GM23338 (cell line): ENCODE data around the gene ZKSCAN4. TPM values are rescaled to one million over a fixed set of nuclear protein-coding genes. Genes with fewer than 3 reads are reported as not detected.

Source experiments
- ATAC-seq: fragments of 200-7000 bp; cut with Tn5 transposase; 3 replicates; pipeline ENCODE4 v1.9.1; 2020
- DNase-seq: peaks from one replicate; pipeline ENCODE4 v3.0.0-alpha.2; 2015; ENCODE audit warnings: low spot score
- H2AFZ ChIP-seq: fragments of 200-600 bp; sonication (generic); 2 replicates; pipeline ENCODE4 v1.8.0; 2016; ENCODE audit warnings: antibody characterized with exemption, mild to moderate bottlenecking, moderate library complexity
- H3F3A ChIP-seq: fragments of 200-600 bp; sonication (generic); replicated peaks from 2 replicates; pipeline ENCODE4 v1.8.0; 2017; ENCODE audit warnings: antibody characterized with exemption, mixed run types, low read depth
- H3K27ac ChIP-seq: fragments of 200-600 bp; sonication (generic); 2 replicates; pipeline ENCODE4 v1.6.1; 2016; ENCODE audit warnings: low read depth
- H3K27me3 ChIP-seq: fragments of 200-600 bp; sonication (generic); 2 replicates; pipeline ENCODE4 v1.8.0; 2016; ENCODE audit warnings: mild to moderate bottlenecking, mixed run types, moderate library complexity; ENCODE audit not compliant: insufficient read depth
- H3K36me3 ChIP-seq: fragments of 200-600 bp; sonication (generic); 2 replicates; pipeline ENCODE4 v1.8.0; 2016; ENCODE audit warnings: mild to moderate bottlenecking; ENCODE audit not compliant: insufficient read depth
- H3K4me1 ChIP-seq: fragments of 200-600 bp; sonication (generic); 2 replicates; pipeline ENCODE4 v1.8.0; 2016; ENCODE audit warnings: mild to moderate bottlenecking, moderate library complexity; ENCODE audit not compliant: insufficient read depth
- H3K4me2 ChIP-seq: fragments of 200-600 bp; sonication (generic); 2 replicates; pipeline ENCODE4 v1.7.1; 2017; ENCODE audit warnings: mixed run types
- H3K4me3 ChIP-seq: fragments of 200-600 bp; sonication (generic); 2 replicates; pipeline ENCODE4 v1.6.1; 2016; ENCODE audit warnings: mixed run types
- H3K79me2 ChIP-seq: fragments of 200-600 bp; sonication (generic); replicated peaks from 2 replicates; pipeline ENCODE4 v1.8.0; 2017; ENCODE audit warnings: mild to moderate bottlenecking; ENCODE audit not compliant: insufficient read depth
- H3K9me2 ChIP-seq: fragments of 200-600 bp; sonication (generic); 2 replicates; pipeline ENCODE4 v1.8.0; 2017; ENCODE audit not compliant: insufficient read depth
- H4K20me1 ChIP-seq: fragments of 200-600 bp; sonication (generic); replicated peaks from 2 replicates; pipeline ENCODE4 v1.8.0; 2017; ENCODE audit warnings: mild to moderate bottlenecking; ENCODE audit not compliant: insufficient read depth
- H3K27ac Mint-ChIP-seq: 2 replicates; pipeline ENCODE4 v1.8.0; 2020; ENCODE audit warnings: inconsistent platforms, mild to moderate bottlenecking, moderate library complexity, mixed read lengths
- H3K27me3 Mint-ChIP-seq: 3 replicates; pipeline ENCODE4 v1.8.0; 2022; ENCODE audit warnings: low read depth, mild to moderate bottlenecking, moderate library complexity, mixed read lengths, inconsistent platforms; ENCODE audit not compliant: insufficient read depth, poor library complexity
- H3K36me3 Mint-ChIP-seq: 3 replicates; pipeline ENCODE4 v1.8.0; 2021; ENCODE audit warnings: low read depth, mild to moderate bottlenecking, inconsistent platforms, moderate library complexity, mixed read lengths
- H3K4me1 Mint-ChIP-seq: 3 replicates; pipeline ENCODE4 v1.8.0; 2020; ENCODE audit warnings: mild to moderate bottlenecking, inconsistent platforms, mixed read lengths
- H3K4me3 Mint-ChIP-seq: 3 replicates; pipeline ENCODE4 v1.8.0; 2021; ENCODE audit warnings: moderate library complexity, mild to moderate bottlenecking, inconsistent platforms, mixed read lengths
- H3K9me3 Mint-ChIP-seq: 3 replicates; pipeline ENCODE4 v1.8.0; 2020; ENCODE audit warnings: moderate library complexity, mild to moderate bottlenecking, inconsistent platforms, mixed read lengths
- CREB1 ChIP-seq: fragments of 250-450 bp; sonication (Bioruptor Pico); IDR thresholded peaks from 2 replicates; pipeline ENCODE4 v1.5.0; 2020; ENCODE audit warnings: low read depth, mild to moderate bottlenecking, moderate library complexity
- EZH2 ChIP-seq: fragments of 200-600 bp; sonication (generic); IDR thresholded peaks from one replicate; pipeline ENCODE4 v1.8.0; 2017; ENCODE audit warnings: antibody characterized with exemption, mild to moderate bottlenecking, low read depth; ENCODE audit not compliant: unreplicated experiment
- EZH2phosphoT487 ChIP-seq: fragments of 200-600 bp; sonication (generic); IDR thresholded peaks from one replicate; pipeline ENCODE4 v1.8.1; 2018; ENCODE audit warnings: antibody characterized with exemption; ENCODE audit not compliant: unreplicated experiment
- JUNB ChIP-seq: IDR thresholded peaks from one replicate; pipeline ENCODE4 v1.6.1; 2016; ENCODE audit warnings: antibody characterized with exemption; ENCODE audit not compliant: unreplicated experiment
- POLR2AphosphoS5 ChIP-seq: IDR thresholded peaks from 2 replicates; pipeline ENCODE4 v1.6.1; 2016; ENCODE audit warnings: antibody characterized with exemption, low read depth
- STAT1 ChIP-seq: IDR thresholded peaks from one replicate; pipeline ENCODE4 v1.6.1; 2016; ENCODE audit warnings: antibody characterized with exemption; ENCODE audit not compliant: unreplicated experiment
- ZNF114 ChIP-seq: fragments of 250-450 bp; sonication (Bioruptor Pico); IDR thresholded peaks from 2 replicates; pipeline ENCODE4 v1.5.0; 2020; ENCODE audit warnings: mild to moderate bottlenecking, moderate library complexity
- ZNF331 ChIP-seq: fragments of 250-450 bp; sonication (Bioruptor Pico); IDR thresholded peaks from 2 replicates; pipeline ENCODE4 v1.5.0; 2020; ENCODE audit warnings: low read depth, mild to moderate bottlenecking, moderate library complexity
- polyA plus RNA-seq: library from polyadenylated mRNA; unstranded; fragments of >200 nt; fragmentation: Nextera tagmentation; extraction: Ambion mirVana; gene quantifications from 2 replicates; pipeline ENCODE4 v1.2.1, GENCODE V29; 2016
- total RNA-seq: library from RNA; depleted of rRNA; stranded (reverse); fragments of >200 nt; shearing (Covaris generic); gene quantifications from 2 replicates; pipeline ENCODE4 v1.2.3, GENCODE V29; 2014
- TF ChIP-seq, protein P1 (sequence below), 2 experiments: fragments of 200-600 bp in 1 of 2; sonication (generic) in 1 of 2; conservative IDR thresholded peaks; 2 replicates each; pipeline versions ENCODE4 v1.5.1 to v1.6.1; 2016 to 2017; ENCODE audit warnings: antibody characterized with exemption in 2 of 2, low read depth in 2 of 2, mild to moderate bottlenecking in 2 of 2, moderate library complexity in 1 of 2
- TF ChIP-seq, protein P2 (sequence below): IDR thresholded peaks from 2 replicates; pipeline ENCODE4 v1.6.1; 2016; ENCODE audit warnings: antibody characterized with exemption

ZKSCAN4 gene
- total and polyA plus RNA-seq, 2 experiments from 2014 or later: 2.8 to 5.9 TPM

DNA sequence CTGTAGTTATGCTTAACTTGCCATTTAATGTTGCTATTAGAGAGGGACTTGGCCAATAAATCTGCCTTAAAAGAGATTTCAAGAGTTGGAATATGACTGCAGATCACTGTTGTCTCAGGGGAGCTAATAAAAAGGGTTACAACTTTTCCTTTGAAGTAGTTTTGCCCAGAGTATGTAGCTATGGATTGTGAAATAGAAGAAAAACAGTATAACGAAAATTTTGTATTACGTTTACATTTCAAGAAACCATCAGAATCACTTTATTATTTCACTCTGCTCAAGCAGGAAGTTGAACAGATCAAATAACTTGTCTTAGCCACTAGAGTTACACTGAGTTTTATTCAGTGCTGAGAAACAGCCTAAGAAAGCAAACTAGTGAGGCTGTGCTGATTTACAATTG, 11.9 kb upstream of the ZKSCAN4 start:
- Histone ChIP-seq H2AFZ (no peak overlapping the region), H3K36me3 (no peaks in the 10 kb centered on the region), H3K79me2 (peaks cover 16% of the 10 kb centered on the region), H3K4me2 (no peak overlapping the region), H3F3A (peaks cover 3% of the 10 kb centered on the region; the same call in 1 of the 2 replicates), H3K4me3 (no peak overlapping the region), H3K9me2 (no peaks in the 10 kb centered on the region), H3K27me3 (peaks cover 52% of the 10 kb centered on the region), H4K20me1 (no peaks in the 10 kb centered on the region), H3K4me1 (no peaks in the 10 kb centered on the region), H3K27ac (no peak overlapping the region)
- TF ChIP-seq, protein P1, sequence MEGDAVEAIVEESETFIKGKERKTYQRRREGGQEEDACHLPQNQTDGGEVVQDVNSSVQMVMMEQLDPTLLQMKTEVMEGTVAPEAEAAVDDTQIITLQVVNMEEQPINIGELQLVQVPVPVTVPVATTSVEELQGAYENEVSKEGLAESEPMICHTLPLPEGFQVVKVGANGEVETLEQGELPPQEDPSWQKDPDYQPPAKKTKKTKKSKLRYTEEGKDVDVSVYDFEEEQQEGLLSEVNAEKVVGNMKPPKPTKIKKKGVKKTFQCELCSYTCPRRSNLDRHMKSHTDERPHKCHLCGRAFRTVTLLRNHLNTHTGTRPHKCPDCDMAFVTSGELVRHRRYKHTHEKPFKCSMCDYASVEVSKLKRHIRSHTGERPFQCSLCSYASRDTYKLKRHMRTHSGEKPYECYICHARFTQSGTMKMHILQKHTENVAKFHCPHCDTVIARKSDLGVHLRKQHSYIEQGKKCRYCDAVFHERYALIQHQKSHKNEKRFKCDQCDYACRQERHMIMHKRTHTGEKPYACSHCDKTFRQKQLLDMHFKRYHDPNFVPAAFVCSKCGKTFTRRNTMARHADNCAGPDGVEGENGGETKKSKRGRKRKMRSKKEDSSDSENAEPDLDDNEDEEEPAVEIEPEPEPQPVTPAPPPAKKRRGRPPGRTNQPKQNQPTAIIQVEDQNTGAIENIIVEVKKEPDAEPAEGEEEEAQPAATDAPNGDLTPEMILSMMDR (conservative IDR thresholded peaks at IDR 0.05; ENCODE audit: low read depth in 2 of 2): no peak
- TF ChIP-seq POLR2AphosphoS5 (no peak), JUNB (no peak), ZNF114 (no peak)
- no peak for DNase-seq
- H3K9me3 Mint-ChIP-seq: peaks cover 5% of the 10 kb centered on the region; the same call in 2 of the 3 replicates
- peaks cover 15% of the 10 kb centered on the region for H3K27me3 Mint-ChIP-seq
- H3K4me1 Mint-ChIP-seq: no peaks in the 10 kb centered on the region; the same call in 1 of the 3 replicates
- no peak overlapping the region for H3K4me3 Mint-ChIP-seq
- H3K27ac Mint-ChIP-seq: no peak overlapping the region
- H3K36me3 Mint-ChIP-seq: no peaks in the 10 kb centered on the region
- ATAC-seq: no peak

DNA sequence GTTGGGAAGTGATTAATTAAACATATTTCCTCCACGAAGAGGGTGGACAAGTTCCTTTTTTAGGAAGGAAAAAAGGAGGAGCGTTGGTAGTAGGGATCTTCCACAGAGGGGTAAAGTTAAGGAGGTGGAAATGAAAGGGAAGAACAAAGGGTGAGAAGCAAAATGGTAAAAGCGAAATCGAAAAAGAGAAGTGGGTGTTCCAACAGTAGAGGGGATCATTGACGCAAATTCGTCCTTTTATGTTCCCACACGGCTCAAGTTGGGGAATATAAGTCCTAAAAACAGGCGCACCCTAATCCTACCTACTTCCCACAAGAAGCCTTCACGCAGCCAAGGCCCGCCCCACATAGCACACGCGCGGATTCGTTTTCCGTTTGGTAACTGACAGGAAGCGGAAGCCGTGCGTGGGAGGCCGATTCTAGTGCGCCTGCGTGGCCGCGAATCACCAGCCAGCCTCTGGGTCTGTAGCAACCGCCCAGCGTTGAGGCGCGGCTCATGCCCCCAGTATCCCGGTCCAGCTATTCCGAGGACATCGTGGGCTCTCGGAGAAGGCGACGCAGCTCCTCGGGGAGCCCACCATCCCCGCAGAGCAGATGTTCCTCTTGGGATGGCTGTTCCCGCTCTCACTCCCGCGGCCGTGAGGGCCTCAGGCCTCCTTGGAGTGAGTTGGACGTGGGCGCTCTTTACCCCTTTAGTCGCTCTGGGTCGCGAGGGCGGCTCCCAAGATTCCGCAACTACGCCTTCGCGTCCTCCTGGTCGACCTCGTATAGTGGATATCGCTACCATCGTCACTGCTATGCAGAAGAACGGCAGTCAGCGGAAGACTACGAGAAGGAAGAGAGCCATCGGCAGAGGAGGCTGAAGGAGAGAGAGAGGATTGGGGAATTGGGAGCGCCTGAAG, 7.1 kb upstream of the ZKSCAN4 start, which contains the start of gene NKAPL:
NKAPL (plus strand) TSS at position 421 of the 901 bp plus-strand sequence; CDS start at position 496, 75 bp downstream.
- DNase-seq: peak; percentile 61
- peaks cover 24% of the 10 kb centered on the region for H3K27me3 Mint-ChIP-seq
- peak within 1 kb of the TSS; percentile 63 for H3K4me3 ChIP-seq

GRCh38 chr6:28257042-28257441, 5.0 kb upstream of the ZKSCAN4 start:
- peaks cover 27% of the 10 kb centered on the region for H3K27me3 Mint-ChIP-seq
- no peak for ATAC-seq
- TF ChIP-seq EZH2phosphoT487 (no peak), POLR2AphosphoS5 (no peak), CREB1 (CRISPR knock-in tag) (no peak), EZH2 (no peak), ZNF331 (CRISPR knock-in tag) (no peak)
- TF ChIP-seq, protein P2, sequence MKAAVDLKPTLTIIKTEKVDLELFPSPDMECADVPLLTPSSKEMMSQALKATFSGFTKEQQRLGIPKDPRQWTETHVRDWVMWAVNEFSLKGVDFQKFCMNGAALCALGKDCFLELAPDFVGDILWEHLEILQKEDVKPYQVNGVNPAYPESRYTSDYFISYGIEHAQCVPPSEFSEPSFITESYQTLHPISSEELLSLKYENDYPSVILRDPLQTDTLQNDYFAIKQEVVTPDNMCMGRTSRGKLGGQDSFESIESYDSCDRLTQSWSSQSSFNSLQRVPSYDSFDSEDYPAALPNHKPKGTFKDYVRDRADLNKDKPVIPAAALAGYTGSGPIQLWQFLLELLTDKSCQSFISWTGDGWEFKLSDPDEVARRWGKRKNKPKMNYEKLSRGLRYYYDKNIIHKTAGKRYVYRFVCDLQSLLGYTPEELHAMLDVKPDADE: no peak

More for the DNA sequence above, 7.1 kb upstream of the ZKSCAN4 start, which contains the start of gene NKAPL:
- H2AFZ ChIP-seq: peak within 1 kb of the TSS; percentile 99
- H3K36me3 ChIP-seq: no peaks in the 10 kb centered on the region
- peak within 1 kb of the TSS; percentile 81 for H3K4me2 ChIP-seq
- no peaks in the 10 kb centered on the region for H4K20me1 ChIP-seq
- no peaks in the 10 kb centered on the region for H3F3A ChIP-seq
- Mint-ChIP-seq H3K4me1 (no peaks in the 10 kb centered on the region; the same call in 2 of the 3 replicates), H3K9me3 (peaks cover 5% of the 10 kb centered on the region; the same call in 2 of the 3 replicates), H3K4me3 (peak within 1 kb of the TSS; percentile 59), H3K27ac (no peak within 1 kb of the TSS), H3K36me3 (no peaks in the 10 kb centered on the region)
- H3K9me2 ChIP-seq: no peaks in the 10 kb centered on the region
- H3K79me2 ChIP-seq: no peaks in the 10 kb centered on the region
- no peak within 1 kb of the TSS for H3K27ac ChIP-seq
- H3K27me3 ChIP-seq: peaks cover 70% of the 10 kb centered on the region
- no peaks in the 10 kb centered on the region for H3K4me1 ChIP-seq
- ATAC-seq: peak; percentile 88
- no peak for TF ChIP-seq STAT1
- TF ChIP-seq POLR2AphosphoS5: peak; percentile 44; the same call in 1 of the 2 replicates

More at GRCh38 chr6:28257042-28257441, 5.0 kb upstream of the ZKSCAN4 start:
- H3K4me2 ChIP-seq: no peak overlapping the region
- peaks cover 5% of the 10 kb centered on the region for H3K4me1 Mint-ChIP-seq
- H3K4me3 ChIP-seq: no peak overlapping the region
- peaks cover 54% of the 10 kb centered on the region for H3K27me3 ChIP-seq
- no peak overlapping the region for H3K27ac Mint-ChIP-seq
- no peaks in the 10 kb centered on the region for H3K79me2 ChIP-seq
- H3K9me3 Mint-ChIP-seq: peaks cover 5% of the 10 kb centered on the region; the same call in 2 of the 3 replicates
- H4K20me1 ChIP-seq: no peaks in the 10 kb centered on the region
- H3K4me3 Mint-ChIP-seq: no peak overlapping the region
- H3K9me2 ChIP-seq: no peaks in the 10 kb centered on the region
- H2AFZ ChIP-seq: no peak overlapping the region
- no peaks in the 10 kb centered on the region for H3F3A ChIP-seq
- H3K4me1 ChIP-seq: 0 out of 2 replicates have a peak, but pooled peaks cover 5% of the 10 kb centered on the region
- DNase-seq: no peak
- no peak overlapping the region for H3K27ac ChIP-seq
- H3K36me3 ChIP-seq: no peaks in the 10 kb centered on the region
- H3K36me3 Mint-ChIP-seq: no peaks in the 10 kb centered on the region
